GM18526 (cell line): ENCODE data around the gene CLEC1A.

Experiments used
- POLR2A ChIP-seq: IDR thresholded peaks from 3 replicates; pipeline ENCODE4 v1.6.1; 2011; ENCODE audit not compliant: insufficient read length; ENCODE audit errors: extremely low read depth

Gene CLEC1A

GRCh38 chr12:10098791-10099190, at the start of gene CLEC1A:
TSS of gene CLEC1A (minus strand) at chr12:10098985. CDS start at chr12:10098922, 63 bp downstream.
- no peak for TF ChIP-seq POLR2A

- TF ChIP-seq POLR2A, result no peak
These were observed 49.1 kb upstream of the CLEC1A start for GRCh38 chr12:10147714-10148403.

- no peak for TF ChIP-seq POLR2A
These were observed 44.3 kb upstream of the CLEC1A start for GRCh38 chr12:10142976-10143589.

GRCh38 chr12:10140001-10140400, 41.2 kb upstream of the CLEC1A start:
- no peak for TF ChIP-seq POLR2A

- TF ChIP-seq POLR2A, result no peak
These were observed 37.9 kb upstream of the CLEC1A start for GRCh38 chr12:10136637-10137205.

- TF ChIP-seq POLR2A, result no peak
These were observed 36.3 kb upstream of the CLEC1A start for GRCh38 chr12:10135126-10135525.

GRCh38 chr12:10132850-10133370, 34.1 kb upstream of the CLEC1A start:
- TF ChIP-seq POLR2A, result no peak

GRCh38 chr12:10131111-10131690, 32.4 kb upstream of the CLEC1A start:
- no peak for TF ChIP-seq POLR2A

- TF ChIP-seq POLR2A, result no peak
These were observed 31.3 kb upstream of the CLEC1A start, which contains the start of gene CLEC7A for GRCh38 chr12:10130042-10130441. TSS of gene CLEC7A (minus strand) at chr12:10130199. CDS start at chr12:10130082, 117 bp downstream.

GRCh38 chr12:10128687-10129086, 29.9 kb upstream of the CLEC1A start:
- TF ChIP-seq POLR2A, result no peak

GRCh38 chr12:10126413-10126812, 27.6 kb upstream of the CLEC1A start:
- no peak for TF ChIP-seq POLR2A

GRCh38 chr12:10122689-10123088, 23.9 kb upstream of the CLEC1A start:
- TF ChIP-seq POLR2A, result no peak

GRCh38 chr12:10121278-10121677, 22.5 kb upstream of the CLEC1A start:
- no peak for TF ChIP-seq POLR2A

- TF ChIP-seq POLR2A, result no peak
These were observed 20.3 kb upstream of the CLEC1A start for GRCh38 chr12:10119066-10119465.

- TF ChIP-seq POLR2A, result no peak
These were observed 17.1 kb upstream of the CLEC1A start for GRCh38 chr12:10115890-10116289.

GRCh38 chr12:10115311-10115710, 16.5 kb upstream of the CLEC1A start:
- TF ChIP-seq POLR2A, result no peak
